GM12872 (cell line): Measurements from ENCODE around the gene KCNA5.

Source experiments
- CTCF ChIP-seq: IDR thresholded peaks from 3 replicates; pipeline ENCODE4 v1.5.1; 2011; ENCODE audit warnings: low read depth, mild to moderate bottlenecking, low read length, moderate library complexity; ENCODE audit not compliant: insufficient read depth

The KCNA5 gene

GRCh38 chr12:5037795-5038357 is 5.8 kb upstream of the KCNA5 start:
- TF ChIP-seq CTCF = no peak

GRCh38 chr12:5038781-5039311 is 4.8 kb upstream of the KCNA5 start:
- TF ChIP-seq CTCF = no peak

- no peak for TF ChIP-seq CTCF
These were observed 3.9 kb upstream of the KCNA5 start for GRCh38 chr12:5039815-5040214.

- no peak for TF ChIP-seq CTCF
These were observed 3.3 kb upstream of the KCNA5 start for GRCh38 chr12:5040368-5040767.

- no peak for TF ChIP-seq CTCF
These were observed 979 bp downstream of the KCNA5 start for GRCh38 chr12:5044420-5045295.

- TF ChIP-seq CTCF = no peak
These were observed 3.4 kb downstream of the KCNA5 start for GRCh38 chr12:5047094-5047493.

- TF ChIP-seq CTCF = no peak
These were observed 4.0 kb downstream of the KCNA5 start for GRCh38 chr12:5047729-5048128.
